GM12873 (cell line): Measurements from ENCODE around the gene C16orf74.

Experiments
- TF ChIP-seq, protein P1 (sequence below): IDR thresholded peaks from 2 replicates; pipeline ENCODE4 v1.5.1; 2012; ENCODE audit warnings: low read depth, mild to moderate bottlenecking, moderate library complexity, low read length, control low read depth; ENCODE audit not compliant: insufficient read depth; ENCODE audit errors: missing control alignments

Gene C16orf74

DNA sequence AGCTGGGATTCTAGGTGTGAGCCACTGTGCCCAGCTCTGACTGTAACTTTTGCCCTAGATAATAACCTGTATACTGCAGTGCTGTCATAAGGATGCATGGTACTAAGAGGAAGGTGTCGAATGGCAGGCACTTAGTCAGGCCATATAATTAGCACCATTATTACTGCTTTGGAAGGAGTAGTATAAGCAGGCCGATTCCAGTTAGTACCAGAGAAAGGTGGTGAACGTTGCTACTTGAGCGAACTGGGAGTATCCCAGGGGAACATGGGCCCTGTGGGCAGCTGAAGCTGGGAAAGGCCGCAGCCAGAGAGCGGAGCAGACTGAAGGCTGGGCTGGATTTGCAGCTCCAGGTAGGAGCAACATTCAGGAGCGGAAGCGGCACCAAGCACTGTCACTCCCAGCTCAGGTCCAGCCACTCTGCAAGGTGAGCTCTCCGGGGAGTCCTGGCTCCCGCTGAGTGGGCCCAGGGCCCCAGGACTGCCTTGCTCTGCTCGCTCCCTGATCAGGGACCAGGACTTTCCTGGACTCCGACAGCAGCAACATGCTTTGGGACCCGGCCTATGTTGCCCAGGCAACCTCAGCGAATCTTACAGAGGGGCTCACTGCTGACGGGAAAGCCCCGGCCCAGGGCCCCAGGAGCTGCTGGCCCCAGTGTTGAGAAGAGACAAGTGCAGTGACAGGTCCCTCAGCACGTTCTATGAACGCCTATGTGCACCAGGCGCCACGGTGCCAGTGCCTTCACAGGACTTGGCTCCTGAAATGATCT, 28.6 kb downstream of the C16orf74 start:
- TF ChIP-seq, protein P1, sequence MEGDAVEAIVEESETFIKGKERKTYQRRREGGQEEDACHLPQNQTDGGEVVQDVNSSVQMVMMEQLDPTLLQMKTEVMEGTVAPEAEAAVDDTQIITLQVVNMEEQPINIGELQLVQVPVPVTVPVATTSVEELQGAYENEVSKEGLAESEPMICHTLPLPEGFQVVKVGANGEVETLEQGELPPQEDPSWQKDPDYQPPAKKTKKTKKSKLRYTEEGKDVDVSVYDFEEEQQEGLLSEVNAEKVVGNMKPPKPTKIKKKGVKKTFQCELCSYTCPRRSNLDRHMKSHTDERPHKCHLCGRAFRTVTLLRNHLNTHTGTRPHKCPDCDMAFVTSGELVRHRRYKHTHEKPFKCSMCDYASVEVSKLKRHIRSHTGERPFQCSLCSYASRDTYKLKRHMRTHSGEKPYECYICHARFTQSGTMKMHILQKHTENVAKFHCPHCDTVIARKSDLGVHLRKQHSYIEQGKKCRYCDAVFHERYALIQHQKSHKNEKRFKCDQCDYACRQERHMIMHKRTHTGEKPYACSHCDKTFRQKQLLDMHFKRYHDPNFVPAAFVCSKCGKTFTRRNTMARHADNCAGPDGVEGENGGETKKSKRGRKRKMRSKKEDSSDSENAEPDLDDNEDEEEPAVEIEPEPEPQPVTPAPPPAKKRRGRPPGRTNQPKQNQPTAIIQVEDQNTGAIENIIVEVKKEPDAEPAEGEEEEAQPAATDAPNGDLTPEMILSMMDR: no peak

DNA sequence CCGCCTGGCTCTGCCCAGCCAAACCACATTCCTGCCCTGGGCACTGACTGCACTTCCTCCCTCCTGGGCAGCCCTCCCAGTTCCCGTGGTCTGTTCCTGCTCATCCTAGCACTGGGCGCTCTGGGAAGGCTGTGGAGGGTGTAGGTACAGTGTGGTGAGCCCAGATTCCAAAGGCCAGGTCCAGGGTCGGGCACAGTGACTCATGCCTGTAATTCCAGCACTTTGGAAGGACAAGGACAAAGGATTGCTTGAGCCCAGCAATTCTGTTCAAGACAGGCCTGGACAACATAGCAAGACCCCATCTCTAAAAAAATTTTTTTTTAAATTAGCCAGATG, 30.6 kb downstream of the C16orf74 start:
- TF ChIP-seq, protein P1: no peak

DNA sequence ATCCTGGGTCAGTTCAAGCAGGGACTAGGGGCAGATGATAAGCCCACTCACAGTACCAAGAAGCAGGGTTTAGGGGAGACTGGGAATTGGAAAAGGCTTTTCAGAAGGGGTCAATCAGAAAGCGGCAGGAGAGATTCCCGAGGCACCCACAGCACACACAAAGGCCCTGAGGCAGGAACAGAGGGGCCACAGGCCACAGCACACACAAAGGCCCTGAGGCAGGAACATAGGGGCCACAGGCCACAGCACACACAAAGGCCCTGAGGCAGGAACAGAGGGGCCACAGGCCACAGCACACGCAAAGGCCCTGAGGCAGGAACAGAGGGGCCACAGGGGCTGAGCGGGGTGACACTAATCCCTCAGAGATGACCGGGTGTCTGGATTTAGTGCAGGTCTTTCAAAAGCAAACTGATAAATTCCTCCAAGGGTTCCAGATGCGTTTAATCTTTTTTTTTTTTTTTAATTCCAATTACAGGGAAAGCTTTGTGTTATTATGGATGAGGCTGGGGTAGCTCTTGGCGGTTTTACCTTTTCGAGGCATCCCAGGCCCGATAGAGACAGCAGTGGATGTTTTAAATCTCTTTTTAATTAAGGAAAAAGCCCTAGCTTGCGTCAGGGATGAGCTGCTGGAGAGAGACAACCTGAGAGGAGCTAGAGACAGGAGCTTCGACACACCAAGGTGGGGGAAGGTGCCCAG, 31.1 kb downstream of the C16orf74 start:
- TF ChIP-seq, protein P1: no peak

DNA sequence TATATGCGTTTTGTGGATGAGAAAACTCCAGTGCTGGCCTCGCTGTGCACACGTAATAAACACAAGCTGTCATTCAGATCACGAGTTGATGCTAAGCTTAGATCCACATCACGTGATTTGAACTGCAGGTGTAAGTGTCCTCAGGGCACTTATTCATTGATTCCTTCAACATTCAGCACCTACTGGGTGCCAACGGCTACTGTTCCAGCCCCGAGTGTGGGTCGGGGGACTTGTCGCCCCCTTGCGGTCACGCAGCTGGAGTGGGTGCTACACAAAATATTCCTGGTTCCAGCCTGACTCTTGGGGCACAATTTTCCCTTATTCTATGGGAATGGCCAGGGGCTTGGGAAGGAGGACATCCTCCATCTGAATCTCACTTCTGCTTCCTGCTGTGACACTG, 32.2 kb downstream of the C16orf74 start:
- TF ChIP-seq, protein P1: peak; percentile 68

DNA sequence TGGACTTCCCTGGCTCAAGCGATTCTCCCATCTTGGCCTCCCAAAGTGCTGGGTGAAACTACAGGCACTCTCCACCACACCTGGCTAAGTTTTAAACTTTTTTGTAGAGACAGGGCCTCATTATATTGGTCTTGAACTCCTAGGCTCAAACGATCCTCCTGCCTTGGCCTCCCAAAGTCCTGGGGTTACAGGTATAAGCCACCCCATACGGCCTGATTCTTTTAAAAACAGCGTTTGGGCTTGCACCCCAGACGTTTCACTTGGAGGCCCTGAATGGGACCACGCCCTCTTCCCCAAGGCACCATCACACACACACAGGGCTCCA, 32.8 kb downstream of the C16orf74 start:
- TF ChIP-seq, protein P1: no peak

DNA sequence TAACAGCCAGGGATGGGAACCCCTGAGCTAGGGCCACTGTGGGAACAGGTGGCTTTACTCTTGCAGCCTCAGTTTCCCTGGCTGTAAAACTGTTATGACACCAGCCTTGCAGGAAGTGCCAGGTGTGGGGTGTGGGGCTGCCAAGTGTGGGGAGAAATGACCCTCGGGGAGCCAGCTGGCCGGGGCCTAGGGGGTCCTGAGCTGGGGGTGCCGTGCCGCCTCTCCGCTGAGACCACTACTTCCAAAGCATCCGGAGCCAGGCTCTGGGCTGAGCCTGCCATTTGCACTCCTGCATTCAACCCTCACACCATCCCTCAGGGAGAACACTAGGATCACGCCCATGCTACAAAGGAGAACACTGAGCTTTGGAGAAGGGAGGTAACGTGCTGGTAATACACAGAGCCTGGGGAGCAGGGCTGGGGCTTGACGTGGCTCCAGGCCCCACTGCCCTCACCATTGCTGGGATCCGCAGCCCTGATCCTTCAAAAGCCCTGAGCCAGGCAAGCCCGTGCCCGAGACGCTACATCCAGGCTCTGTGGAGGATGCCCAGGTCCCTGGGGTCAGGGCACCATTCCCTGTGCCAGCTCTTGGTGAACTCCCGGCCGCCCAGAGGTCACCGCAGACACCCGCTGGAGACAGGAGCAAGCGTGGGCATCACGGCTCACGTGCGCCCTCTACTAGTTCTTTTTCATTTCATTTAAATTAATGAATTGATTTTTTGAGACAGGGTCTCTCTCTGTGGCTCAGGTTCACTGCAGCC, 33.3 kb downstream of the C16orf74 start:
- TF ChIP-seq, protein P1: peak; percentile 72

DNA sequence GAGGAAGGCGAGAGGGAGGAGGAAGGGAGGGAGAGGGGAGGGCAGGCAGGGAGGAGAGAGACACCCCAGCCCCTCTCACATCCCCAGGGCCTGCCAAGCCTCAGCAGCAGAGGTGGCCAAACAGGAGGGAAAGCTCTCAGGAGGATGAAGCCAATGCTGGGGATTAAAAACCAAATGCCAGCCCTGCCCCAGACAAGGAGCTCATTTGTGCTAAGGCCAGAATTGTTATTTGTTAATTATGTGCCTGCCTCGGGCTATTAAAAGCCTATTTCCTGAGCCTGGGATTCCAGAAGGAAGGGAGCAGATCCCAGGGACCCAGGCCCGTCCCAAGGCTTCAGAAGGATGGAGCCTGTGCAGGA, 34.2 kb downstream of the C16orf74 start:
- TF ChIP-seq, protein P1: no peak
